HG02885 (cell line): ENCODE measurements around the gene RPS6KA1.

Source experiments
- ATAC-seq: cut with Tn5 transposase; IDR thresholded peaks from one replicate; pipeline ENCODE4 v1.9.1; 2021; ENCODE audit warnings: mild to moderate bottlenecking; ENCODE audit not compliant: unreplicated experiment, poor library complexity

The RPS6KA1 gene

GRCh38 chr1:26552720-26553119 is 23.2 kb downstream of the RPS6KA1 start:
- no peak for ATAC-seq

DNA sequence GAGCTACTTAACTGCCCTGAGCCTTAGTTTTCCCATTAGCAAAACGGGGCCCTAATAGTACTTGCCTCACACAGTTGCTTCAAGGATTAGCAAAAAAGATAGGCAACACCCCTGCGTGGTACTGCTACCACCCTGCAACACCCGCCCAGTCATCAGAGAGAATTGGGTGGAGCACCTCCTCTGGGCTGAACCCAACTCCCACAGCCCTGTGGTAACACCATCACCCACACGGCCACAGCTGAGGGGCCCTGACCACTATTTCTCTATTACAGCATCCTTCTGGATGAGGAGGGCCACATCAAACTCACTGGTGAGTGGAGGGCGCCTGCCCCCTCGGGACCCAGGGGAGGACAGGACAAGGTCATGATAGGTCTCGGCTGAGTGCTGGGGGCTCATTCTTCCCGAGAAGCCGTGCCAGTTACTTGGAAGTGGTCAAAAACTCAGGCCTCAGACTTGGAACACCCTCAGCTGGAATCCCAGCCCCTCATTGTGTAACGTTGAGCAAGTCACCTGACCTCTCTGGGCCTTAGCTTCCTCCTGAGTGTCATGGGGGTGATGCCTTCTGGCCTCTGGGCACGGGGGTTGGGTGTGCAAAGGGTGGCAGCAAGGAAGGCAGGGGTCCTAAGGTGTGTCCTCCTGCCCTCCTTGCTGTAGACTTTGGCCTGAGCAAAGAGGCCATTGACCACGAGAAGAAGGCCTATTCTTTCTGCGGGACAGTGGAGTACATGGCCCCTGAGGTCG is 24.6 kb downstream of the RPS6KA1 start:
- no peak for ATAC-seq

- no peak for ATAC-seq
Observed at GRCh38 chr1:26554781-26555180, 25.2 kb downstream of the RPS6KA1 start.

DNA sequence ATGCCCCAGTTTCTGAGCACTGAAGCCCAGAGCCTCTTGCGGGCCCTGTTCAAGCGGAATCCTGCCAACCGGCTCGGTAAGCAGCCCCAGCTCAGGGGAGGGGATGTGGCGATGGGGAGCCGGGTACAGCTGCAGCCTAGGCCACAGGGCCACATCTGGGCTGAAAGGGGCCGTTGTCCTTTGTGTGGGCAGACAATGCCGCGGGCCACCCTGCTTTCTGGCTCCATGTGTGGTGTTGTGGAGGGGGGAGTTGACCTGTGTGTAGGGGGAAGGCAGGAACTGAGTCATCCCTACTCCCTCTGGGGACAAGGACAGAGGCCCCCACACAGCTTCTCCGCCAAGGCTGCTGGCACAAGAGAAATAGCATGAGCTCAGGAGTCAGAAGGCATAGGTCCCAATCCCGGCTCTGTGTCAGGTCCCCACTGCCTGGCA is 26.0 kb downstream of the RPS6KA1 start:
- no peak for ATAC-seq

- no peak for ATAC-seq
Observed at GRCh38 chr1:26556111-26556510, 26.6 kb downstream of the RPS6KA1 start.

DNA sequence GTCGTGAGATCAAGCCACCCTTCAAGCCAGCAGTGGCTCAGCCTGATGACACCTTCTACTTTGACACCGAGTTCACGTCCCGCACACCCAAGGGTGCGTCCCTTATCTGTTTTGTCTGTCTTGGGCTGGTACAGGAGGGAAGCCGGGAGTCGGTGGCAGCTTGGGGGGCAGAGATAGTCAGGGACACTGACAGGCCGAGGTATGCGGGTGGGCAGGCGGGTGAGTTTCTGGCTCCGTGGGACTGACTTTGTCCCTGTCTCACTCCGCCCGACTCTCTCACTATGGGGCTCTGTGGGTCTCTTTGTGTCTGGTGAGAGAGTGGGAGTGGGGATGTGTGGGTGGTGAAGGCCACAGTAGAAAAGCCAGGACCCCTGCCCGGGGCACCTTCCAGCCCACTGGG is 27.4 kb downstream of the RPS6KA1 start:
- ATAC-seq: no peak

DNA sequence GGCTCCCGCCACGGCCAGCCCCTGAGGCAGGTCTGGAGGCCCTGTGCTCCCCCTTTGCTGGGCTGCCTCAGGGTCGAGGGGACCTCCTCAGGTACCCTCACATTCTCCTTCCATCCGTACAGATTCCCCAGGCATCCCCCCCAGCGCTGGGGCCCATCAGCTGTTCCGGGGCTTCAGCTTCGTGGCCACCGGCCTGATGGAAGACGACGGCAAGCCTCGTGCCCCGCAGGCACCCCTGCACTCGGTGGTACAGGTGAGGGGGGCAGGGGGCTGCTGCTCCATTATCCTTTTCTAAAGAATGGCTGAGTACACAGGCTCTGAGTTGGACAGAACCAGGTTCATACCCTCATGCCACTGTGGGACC is 29.1 kb downstream of the RPS6KA1 start:
- ATAC-seq: no peak

DNA sequence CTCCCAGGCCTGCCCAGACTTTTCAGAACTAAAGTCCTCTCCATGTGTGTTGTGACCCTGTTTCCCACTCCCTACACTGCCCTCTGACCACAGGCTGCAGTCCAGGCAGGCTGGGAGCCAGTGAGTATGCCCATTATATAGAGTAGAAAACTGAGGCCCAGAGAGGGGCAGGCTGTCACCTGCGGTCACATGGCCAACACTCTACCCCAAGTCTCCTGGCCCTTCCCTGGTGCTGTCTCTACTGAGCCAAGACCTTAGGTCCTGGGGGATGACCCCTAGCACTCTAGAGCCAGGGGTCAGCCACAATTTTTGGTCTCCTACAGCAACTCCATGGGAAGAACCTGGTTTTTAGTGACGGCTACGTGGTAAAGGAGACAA is 30.8 kb downstream of the RPS6KA1 start:
- ATAC-seq: no peak

GRCh38 chr1:26570287-26570686 is 40.7 kb downstream of the RPS6KA1 start:
- ATAC-seq: no peak

DNA sequence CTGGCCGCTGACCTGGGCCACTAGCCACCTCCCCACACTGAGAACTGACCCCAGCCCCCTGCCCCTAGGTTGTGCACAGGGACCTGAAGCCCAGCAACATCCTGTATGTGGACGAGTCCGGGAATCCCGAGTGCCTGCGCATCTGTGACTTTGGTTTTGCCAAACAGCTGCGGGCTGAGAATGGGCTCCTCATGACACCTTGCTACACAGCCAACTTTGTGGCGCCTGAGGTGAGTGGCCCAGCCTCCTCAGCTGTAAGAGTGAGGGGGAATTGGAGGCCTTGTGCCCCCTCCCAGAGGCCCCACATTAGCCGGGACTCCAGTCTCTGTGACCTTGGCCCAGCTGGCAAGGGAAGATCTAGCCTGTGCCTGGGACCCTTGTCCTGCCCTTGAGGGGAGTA is 41.8 kb downstream of the RPS6KA1 start:
- ATAC-seq: no peak

GRCh38 chr1:26574018-26574417 is 44.5 kb downstream of the RPS6KA1 start:
- no peak for ATAC-seq

DNA sequence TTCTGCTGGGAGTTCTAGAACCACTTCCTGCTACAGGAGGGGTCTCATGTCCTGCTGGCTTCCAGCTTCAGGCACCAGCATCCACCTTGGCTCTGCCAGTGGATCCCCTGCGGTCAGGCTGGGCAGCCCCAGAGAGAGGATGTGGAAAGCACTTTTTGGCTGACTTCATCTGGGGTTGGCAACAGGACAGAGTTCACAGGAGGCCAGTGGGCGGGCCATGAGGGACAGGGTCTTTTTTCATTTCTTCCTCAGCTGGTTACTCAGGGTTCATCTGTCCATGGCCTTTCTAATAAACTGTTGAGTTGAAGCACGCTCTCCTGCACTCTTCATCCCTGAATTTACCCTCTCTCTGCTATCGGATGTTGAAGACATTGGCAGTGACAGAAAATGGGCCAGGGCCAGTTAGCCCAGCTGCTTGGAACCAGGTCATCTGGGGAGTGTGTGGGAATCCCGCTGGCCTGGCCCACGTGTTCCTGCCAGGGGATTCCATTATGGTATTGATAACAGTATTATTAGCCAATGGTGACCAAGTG is 45.2 kb downstream of the RPS6KA1 start:
- ATAC-seq: no peak

DNA sequence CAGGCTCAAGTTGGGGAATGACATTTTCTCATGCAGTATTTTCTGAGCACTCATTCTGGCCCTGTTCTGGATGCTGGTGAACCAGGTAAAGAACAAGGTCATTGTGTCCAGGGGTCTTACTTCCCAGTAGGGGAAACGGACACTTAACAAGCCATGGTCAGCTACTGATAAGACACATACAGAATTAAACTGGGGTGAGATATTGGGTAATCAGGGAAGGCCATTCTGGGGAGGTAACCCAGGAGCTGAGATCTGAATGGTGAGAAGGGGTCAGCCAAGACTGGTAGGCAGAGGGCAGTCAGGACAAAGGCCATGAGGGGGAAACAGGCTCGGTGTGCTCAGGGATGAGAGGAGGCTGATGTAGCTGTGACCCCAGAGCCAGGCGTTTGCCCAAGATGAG is 45.8 kb downstream of the RPS6KA1 start:
- ATAC-seq: no peak

- ATAC-seq: no peak
Observed at GRCh38 chr1:26578167-26578566, 48.6 kb downstream of the RPS6KA1 start.

- no peak for ATAC-seq
Observed at GRCh38 chr1:26579681-26580111, 50.1 kb downstream of the RPS6KA1 start.

GRCh38 chr1:26580116-26580515 is 50.6 kb downstream of the RPS6KA1 start:
- ATAC-seq: no peak

GRCh38 chr1:26581287-26581651 is 51.7 kb downstream of the RPS6KA1 start:
- no peak for ATAC-seq

GRCh38 chr1:26582053-26582835 is 52.7 kb downstream of the RPS6KA1 start:
- ATAC-seq: no peak

DNA sequence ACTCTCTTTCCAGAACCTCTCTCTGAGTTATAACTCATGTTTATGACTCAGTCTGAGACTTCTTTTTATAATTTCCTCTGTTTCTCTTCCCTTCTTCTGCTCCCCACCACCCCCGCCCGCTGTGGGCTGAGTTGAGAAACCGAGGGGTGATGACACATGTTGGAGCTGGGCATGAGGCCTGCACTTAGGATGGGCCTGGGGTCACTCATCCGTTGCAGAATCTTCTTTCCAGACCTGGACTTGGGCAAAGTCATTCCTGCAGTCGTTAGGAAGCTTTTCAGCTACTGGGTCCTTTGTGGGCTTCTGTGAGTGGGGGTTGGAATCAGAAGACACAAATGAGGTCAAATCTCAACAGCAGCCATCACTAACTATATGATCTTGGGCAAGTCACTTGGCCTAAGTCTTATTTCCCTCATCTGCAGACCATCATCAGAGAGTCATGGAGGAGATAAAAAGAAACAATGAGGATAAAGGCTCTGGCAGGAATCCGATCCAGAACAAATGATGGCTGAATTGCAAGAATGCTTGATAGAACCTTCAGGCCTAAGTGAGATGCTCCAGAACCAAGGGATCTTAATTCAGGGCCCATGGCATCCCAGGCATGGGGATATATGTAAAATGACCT is 53.4 kb downstream of the RPS6KA1 start:
- ATAC-seq: no peak

- no peak for ATAC-seq
Observed at GRCh38 chr1:26583646-26584485, 54.3 kb downstream of the RPS6KA1 start.
